KMS-11 (cell line): ENCODE measurements around the gene RBM6.
A peak's percentile ranks its signal among the peaks of the same experiment; 100 is the strongest.

ENCODE experiments used
- H2AFZ ChIP-seq: fragments of 200-600 bp; sonication (generic); 2 replicates; pipeline ENCODE4 v1.6.1; 2016; ENCODE audit warnings: antibody characterized with exemption, mixed run types, low read depth
- H3K27ac ChIP-seq: fragments of 200-600 bp; sonication (generic); 2 replicates; pipeline ENCODE4 v1.6.1; 2016; ENCODE audit warnings: mild to moderate bottlenecking, mixed run types
- H3K27me3 ChIP-seq: fragments of 200-600 bp; sonication (generic); 2 replicates; pipeline ENCODE4 v1.6.1; 2017; ENCODE audit warnings: mild to moderate bottlenecking, low read depth, mixed run types, moderate library complexity; ENCODE audit not compliant: insufficient read depth
- H3K36me3 ChIP-seq: fragments of 200-600 bp; sonication (generic); 2 replicates; pipeline ENCODE4 v1.6.1; 2017; ENCODE audit warnings: mild to moderate bottlenecking, mixed run types; ENCODE audit not compliant: insufficient read depth
- H3K4me1 ChIP-seq: fragments of 200-600 bp; sonication (generic); 2 replicates; pipeline ENCODE4 v1.6.1; 2016; ENCODE audit warnings: mild to moderate bottlenecking, low read depth, mixed run types; ENCODE audit not compliant: poor library complexity, severe bottlenecking
- H3K4me2 ChIP-seq: fragments of 200-600 bp; sonication (generic); 2 replicates; pipeline ENCODE4 v1.7.0; 2016; ENCODE audit warnings: mild to moderate bottlenecking, mixed run types
- H3K4me3 ChIP-seq: fragments of 200-600 bp; sonication (generic); IDR thresholded peaks from 2 replicates; pipeline ENCODE4 v1.6.1; 2017; ENCODE audit warnings: low read depth, low read length, mixed read lengths; ENCODE audit not compliant: insufficient read depth
- H3K79me2 ChIP-seq: fragments of 200-600 bp; sonication (generic); 2 replicates; pipeline ENCODE4 v1.6.1; 2016; ENCODE audit warnings: low read depth, mixed run types; ENCODE audit not compliant: insufficient read depth
- H3K9ac ChIP-seq: fragments of 200-600 bp; sonication (generic); 2 replicates; pipeline ENCODE4 v1.6.1; 2016; ENCODE audit warnings: mild to moderate bottlenecking, mixed run types
- H4K20me1 ChIP-seq: fragments of 200-600 bp; sonication (generic); 2 replicates; pipeline ENCODE4 v1.6.1; 2016; ENCODE audit warnings: mild to moderate bottlenecking, mixed run types; ENCODE audit not compliant: insufficient read depth
- TF ChIP-seq, protein P1 (sequence below): fragments of 200-600 bp; sonication (generic); conservative IDR thresholded peaks from 2 replicates; pipeline ENCODE4 v1.6.1; 2017; ENCODE audit warnings: low read depth, mild to moderate bottlenecking, antibody characterized with exemption, low read length, moderate library complexity, mixed read lengths

RBM6 gene

DNA sequence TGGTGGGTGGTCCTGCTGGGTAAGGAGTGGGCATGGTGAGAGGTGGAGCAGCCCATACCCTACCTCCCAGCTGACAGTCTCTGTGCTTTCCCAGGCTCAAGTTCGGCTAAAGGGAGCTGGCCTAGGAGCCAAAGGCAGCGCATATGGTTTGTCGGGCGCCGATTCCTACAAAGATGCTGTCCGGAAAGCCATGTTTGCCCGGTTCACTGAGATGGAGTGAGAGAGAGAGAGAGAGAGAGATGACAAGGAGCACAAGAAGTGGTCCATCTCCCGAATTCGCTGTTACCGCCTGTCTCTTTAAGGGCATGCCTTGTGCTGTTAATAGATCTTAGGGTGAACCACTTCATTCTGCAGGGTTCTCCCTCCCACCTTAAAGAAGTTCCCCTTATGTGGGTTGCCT is 178.3 kb downstream of the RBM6 start:
- H3K4me1 ChIP-seq = no peaks in the 10 kb centered on the region
- H3K4me2 ChIP-seq = no peak overlapping the region
- no peaks in the 10 kb centered on the region for H3K79me2 ChIP-seq
- TF ChIP-seq, protein P1, sequence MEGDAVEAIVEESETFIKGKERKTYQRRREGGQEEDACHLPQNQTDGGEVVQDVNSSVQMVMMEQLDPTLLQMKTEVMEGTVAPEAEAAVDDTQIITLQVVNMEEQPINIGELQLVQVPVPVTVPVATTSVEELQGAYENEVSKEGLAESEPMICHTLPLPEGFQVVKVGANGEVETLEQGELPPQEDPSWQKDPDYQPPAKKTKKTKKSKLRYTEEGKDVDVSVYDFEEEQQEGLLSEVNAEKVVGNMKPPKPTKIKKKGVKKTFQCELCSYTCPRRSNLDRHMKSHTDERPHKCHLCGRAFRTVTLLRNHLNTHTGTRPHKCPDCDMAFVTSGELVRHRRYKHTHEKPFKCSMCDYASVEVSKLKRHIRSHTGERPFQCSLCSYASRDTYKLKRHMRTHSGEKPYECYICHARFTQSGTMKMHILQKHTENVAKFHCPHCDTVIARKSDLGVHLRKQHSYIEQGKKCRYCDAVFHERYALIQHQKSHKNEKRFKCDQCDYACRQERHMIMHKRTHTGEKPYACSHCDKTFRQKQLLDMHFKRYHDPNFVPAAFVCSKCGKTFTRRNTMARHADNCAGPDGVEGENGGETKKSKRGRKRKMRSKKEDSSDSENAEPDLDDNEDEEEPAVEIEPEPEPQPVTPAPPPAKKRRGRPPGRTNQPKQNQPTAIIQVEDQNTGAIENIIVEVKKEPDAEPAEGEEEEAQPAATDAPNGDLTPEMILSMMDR = no peak
- no peaks in the 10 kb centered on the region for H4K20me1 ChIP-seq
- H2AFZ ChIP-seq = no peak overlapping the region
- no peak overlapping the region for H3K9ac ChIP-seq
- no peak overlapping the region for H3K4me3 ChIP-seq
- H3K36me3 ChIP-seq = no peaks in the 10 kb centered on the region; the same call in 1 of the 2 replicates
- H3K27ac ChIP-seq = no peak overlapping the region
- no peaks in the 10 kb centered on the region for H3K27me3 ChIP-seq

DNA sequence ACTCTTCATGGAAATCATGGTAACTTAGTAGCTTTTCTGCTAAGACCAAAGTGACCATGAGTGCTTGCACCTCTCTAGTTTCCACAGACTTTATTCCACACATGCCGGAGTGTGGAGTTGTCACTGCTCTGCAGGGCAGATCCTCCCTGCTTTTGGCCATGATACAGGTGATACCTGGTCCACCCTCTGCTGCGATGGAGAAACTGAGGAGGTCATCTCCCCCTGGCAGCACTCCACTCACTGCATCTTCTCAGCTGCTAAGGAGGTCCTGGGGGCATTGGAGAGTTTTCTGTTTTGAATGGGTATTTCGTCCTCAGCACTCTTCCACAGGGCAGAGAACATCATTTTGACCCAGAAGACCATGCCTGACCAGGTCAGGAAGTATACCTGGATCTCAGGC is 179.8 kb downstream of the RBM6 start:
- Histone ChIP-seq H4K20me1 (no peaks in the 10 kb centered on the region), H3K36me3 (no peaks in the 10 kb centered on the region), H3K79me2 (no peaks in the 10 kb centered on the region), H3K9ac (no peak overlapping the region), H3K27ac (no peak overlapping the region), H3K4me2 (no peak overlapping the region), H3K27me3 (no peaks in the 10 kb centered on the region), H3K4me1 (no peaks in the 10 kb centered on the region), H3K4me3 (no peak overlapping the region), H2AFZ (no peak overlapping the region)
- TF ChIP-seq, protein P1 = no peak

DNA sequence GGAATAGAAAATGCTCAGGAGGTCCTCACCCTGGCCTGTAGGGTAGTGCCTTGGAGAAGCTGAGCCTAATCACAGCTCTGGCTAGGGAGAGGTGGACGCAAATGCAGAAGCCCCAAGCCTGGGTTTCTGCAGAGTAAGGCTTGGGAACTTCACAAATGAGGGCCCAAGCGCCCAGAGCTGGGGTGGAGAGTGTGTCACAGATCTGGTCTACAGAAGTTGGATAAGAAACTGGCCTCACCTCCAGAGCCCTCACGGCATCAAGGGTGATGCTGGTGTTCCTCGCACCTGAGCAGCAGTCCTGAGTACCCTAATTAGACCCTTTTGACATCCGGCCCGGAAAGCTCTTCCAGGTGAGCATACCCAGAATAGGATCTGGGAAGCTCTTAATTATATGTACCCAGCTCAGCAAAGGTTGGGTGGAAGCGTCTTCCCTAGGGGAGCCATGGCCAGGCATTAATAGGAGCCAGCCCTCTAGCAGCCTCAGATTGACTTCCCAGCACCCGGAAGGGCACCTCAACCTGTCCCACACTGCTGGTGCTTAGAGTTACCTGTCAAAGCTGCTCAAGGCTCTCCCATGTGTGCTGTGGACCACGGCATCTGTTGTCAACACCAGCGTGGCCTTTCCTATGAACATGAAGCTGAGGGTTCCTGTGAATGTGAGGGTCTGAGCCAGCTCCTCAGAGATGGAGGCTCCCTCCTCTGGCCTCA is 180.6 kb downstream of the RBM6 start:
- H3K4me1 ChIP-seq = no peaks in the 10 kb centered on the region
- no peak overlapping the region for H2AFZ ChIP-seq
- H3K27ac ChIP-seq = no peak overlapping the region
- H3K4me2 ChIP-seq = no peak overlapping the region
- TF ChIP-seq, protein P1 = no peak
- H3K36me3 ChIP-seq = no peaks in the 10 kb centered on the region
- H3K4me3 ChIP-seq = no peak overlapping the region
- no peaks in the 10 kb centered on the region for H4K20me1 ChIP-seq
- H3K79me2 ChIP-seq = no peaks in the 10 kb centered on the region
- H3K9ac ChIP-seq = no peak overlapping the region
- no peaks in the 10 kb centered on the region for H3K27me3 ChIP-seq

DNA sequence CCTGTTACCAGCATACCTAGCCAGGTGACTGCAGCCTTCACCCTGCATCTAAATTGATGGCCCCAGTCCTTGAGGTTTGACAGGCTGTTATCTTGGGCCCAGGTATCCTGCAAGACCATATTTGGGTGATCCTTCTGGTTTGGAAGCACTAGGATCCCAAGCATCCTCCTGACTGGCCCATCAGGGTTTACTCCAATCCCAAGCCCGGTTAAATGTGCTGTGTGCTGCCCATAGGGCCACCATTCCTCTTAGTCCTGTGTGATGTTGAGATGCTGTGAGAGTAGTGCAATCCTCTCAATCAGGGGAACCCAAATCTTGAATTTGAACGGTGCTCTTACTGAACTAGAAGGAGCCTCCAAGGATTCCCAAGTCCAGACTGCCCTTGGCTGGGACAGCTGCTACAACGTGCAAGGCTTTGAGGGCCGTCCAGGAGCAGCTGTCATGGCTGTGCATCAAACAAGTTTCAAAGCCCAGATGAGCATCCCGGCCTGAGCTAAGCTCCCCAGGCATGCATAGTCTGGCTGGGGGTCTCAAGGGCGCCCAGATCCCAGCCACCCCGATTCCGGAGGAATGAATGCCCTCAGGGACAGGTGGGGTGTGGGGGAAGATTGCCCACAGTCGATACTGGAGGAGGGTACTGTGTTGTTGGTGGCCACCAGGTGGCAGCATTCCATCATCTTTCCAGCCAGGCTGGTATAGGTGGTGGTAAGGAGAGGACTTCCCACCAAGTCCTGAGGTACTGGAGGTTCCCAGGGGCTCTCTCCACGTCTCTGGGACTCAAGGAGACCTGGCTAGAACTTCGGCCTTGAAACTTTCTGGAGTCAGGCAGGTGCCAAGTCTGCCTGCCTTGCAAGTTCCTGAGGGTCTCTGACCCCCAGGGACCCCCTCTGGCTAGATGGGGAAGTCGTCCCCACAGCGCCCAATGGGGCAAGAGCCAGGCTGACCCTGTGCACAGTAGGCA is 181.4 kb downstream of the RBM6 start:
- Histone ChIP-seq H3K4me3 (no peak overlapping the region), H3K27ac (no peak overlapping the region), H3K27me3 (no peaks in the 10 kb centered on the region), H3K9ac (no peak overlapping the region), H3K36me3 (no peaks in the 10 kb centered on the region), H3K79me2 (no peaks in the 10 kb centered on the region), H4K20me1 (no peaks in the 10 kb centered on the region), H3K4me2 (no peak overlapping the region), H3K4me1 (no peaks in the 10 kb centered on the region), H2AFZ (no peak overlapping the region)
- TF ChIP-seq, protein P1 = peak; percentile 69
